Measurements from ENCODE around the gene SLFN13. TPM values are rescaled to one million over a fixed set of nuclear protein-coding genes. Genes with fewer than 3 reads are reported as not detected.

Gene SLFN13
- total and polyA plus RNA-seq, 9 of the 15 experiments (the other 6 are each of a cell fraction or from before 2014, with no cell fraction given), result 0.04 to 0.49 (median 0.17) TPM

DNA sequence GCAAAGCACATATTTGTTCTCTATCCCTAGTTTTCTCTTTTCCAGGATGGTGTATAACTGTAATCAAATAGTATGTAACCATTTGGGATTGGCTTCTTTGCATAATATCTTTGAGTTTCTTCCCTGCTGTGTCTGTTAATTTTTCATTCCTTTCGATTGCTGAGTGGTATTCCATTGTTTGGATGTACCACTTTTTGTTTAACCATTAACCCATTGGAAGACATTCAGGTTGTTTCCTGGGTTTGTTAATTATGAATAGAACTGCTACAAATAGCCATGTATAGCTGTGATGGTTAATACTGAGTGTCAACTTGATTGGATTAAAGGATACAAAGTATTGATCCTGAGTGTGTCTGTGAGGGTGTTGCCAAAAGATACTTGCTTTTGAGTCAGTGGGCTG lies 4.6 kb upstream of the SLFN13 start (continued):
- TF ChIP-seq CBX3 (IDR thresholded peaks at IDR 0.05; ENCODE audit: borderline replicate concordance in 1 of 2, low read length in 2 of 2) (no peak), NCOA4 (IDR thresholded peaks at IDR 0.05; ENCODE audit: partially characterized antibody) (no peak), MXI1 (IDR thresholded peaks at IDR 0.05; ENCODE audit: low read depth, low read length) (no peak), NRF1 (conservative IDR thresholded peaks at IDR 0.05 in 1 of 2, IDR thresholded peaks at IDR 0.05 in 1 of 2) (no peak), FOSL1 (tag; conservative IDR thresholded peaks at IDR 0.05) (no peak)
- TF ChIP-seq, protein P1, sequence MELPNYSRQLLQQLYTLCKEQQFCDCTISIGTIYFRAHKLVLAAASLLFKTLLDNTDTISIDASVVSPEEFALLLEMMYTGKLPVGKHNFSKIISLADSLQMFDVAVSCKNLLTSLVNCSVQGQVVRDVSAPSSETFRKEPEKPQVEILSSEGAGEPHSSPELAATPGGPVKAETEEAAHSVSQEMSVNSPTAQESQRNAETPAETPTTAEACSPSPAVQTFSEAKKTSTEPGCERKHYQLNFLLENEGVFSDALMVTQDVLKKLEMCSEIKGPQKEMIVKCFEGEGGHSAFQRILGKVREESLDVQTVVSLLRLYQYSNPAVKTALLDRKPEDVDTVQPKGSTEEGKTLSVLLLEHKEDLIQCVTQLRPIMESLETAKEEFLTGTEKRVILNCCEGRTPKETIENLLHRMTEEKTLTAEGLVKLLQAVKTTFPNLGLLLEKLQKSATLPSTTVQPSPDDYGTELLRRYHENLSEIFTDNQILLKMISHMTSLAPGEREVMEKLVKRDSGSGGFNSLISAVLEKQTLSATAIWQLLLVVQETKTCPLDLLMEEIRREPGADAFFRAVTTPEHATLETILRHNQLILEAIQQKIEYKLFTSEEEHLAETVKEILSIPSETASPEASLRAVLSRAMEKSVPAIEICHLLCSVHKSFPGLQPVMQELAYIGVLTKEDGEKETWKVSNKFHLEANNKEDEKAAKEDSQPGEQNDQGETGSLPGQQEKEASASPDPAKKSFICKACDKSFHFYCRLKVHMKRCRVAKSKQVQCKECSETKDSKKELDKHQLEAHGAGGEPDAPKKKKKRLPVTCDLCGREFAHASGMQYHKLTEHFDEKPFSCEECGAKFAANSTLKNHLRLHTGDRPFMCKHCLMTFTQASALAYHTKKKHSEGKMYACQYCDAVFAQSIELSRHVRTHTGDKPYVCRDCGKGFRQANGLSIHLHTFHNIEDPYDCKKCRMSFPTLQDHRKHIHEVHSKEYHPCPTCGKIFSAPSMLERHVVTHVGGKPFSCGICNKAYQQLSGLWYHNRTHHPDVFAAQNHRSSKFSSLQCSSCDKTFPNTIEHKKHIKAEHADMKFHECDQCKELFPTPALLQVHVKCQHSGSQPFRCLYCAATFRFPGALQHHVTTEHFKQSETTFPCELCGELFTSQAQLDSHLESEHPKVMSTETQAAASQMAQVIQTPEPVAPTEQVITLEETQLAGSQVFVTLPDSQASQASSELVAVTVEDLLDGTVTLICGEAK (IDR thresholded peaks at IDR 0.05), result no peak
- TF ChIP-seq, protein P1 (CRISPR knock-in tag; IDR thresholded peaks at IDR 0.05), result no peak
- TF ChIP-seq, protein P2, sequence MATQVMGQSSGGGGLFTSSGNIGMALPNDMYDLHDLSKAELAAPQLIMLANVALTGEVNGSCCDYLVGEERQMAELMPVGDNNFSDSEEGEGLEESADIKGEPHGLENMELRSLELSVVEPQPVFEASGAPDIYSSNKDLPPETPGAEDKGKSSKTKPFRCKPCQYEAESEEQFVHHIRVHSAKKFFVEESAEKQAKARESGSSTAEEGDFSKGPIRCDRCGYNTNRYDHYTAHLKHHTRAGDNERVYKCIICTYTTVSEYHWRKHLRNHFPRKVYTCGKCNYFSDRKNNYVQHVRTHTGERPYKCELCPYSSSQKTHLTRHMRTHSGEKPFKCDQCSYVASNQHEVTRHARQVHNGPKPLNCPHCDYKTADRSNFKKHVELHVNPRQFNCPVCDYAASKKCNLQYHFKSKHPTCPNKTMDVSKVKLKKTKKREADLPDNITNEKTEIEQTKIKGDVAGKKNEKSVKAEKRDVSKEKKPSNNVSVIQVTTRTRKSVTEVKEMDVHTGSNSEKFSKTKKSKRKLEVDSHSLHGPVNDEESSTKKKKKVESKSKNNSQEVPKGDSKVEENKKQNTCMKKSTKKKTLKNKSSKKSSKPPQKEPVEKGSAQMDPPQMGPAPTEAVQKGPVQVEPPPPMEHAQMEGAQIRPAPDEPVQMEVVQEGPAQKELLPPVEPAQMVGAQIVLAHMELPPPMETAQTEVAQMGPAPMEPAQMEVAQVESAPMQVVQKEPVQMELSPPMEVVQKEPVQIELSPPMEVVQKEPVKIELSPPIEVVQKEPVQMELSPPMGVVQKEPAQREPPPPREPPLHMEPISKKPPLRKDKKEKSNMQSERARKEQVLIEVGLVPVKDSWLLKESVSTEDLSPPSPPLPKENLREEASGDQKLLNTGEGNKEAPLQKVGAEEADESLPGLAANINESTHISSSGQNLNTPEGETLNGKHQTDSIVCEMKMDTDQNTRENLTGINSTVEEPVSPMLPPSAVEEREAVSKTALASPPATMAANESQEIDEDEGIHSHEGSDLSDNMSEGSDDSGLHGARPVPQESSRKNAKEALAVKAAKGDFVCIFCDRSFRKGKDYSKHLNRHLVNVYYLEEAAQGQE (IDR thresholded peaks at IDR 0.05; ENCODE audit: borderline replicate concordance), result no peak
- TF ChIP-seq, protein P2 (CRISPR knock-in tag; IDR thresholded peaks at IDR 0.05; ENCODE audit: low read depth), result no peak
- TF ChIP-seq, protein P3, sequence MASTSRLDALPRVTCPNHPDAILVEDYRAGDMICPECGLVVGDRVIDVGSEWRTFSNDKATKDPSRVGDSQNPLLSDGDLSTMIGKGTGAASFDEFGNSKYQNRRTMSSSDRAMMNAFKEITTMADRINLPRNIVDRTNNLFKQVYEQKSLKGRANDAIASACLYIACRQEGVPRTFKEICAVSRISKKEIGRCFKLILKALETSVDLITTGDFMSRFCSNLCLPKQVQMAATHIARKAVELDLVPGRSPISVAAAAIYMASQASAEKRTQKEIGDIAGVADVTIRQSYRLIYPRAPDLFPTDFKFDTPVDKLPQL (IDR thresholded peaks at IDR 0.05; ENCODE audit: extremely low read depth, insufficient read length), result no peak

Data from K562 (cell line).